Heart left ventricle (tissue), 16 donors: Measurements from ENCODE around the gene ILDR1. TPM values are rescaled to one million over a fixed set of nuclear protein-coding genes. Genes with fewer than 3 reads are reported as not detected.
"Not testable (repeated sequence)": the region's sequence is repeated elsewhere in the genome, so short reads cannot be mapped to it uniquely, and the experiment has no call there.

Source experiments
- ATAC-seq, 4 donors: fragments of 200-7000 bp; cut with Tn5 transposase; one replicate each; pipeline ENCODE4 v1.9.1; 2020 to 2022; ENCODE audit warnings: moderate library complexity in 4 of 4, mild to moderate bottlenecking in 3 of 4, moderate number of reproducible peaks in 1 of 4
- DNase-seq, 5 donors: peaks; one replicate each; pipeline ENCODE4 v3.0.0-alpha.2; 2020
- H3K27ac ChIP-seq, 12 donors: fragments of 200-600 bp; sonication (generic) in 4 of 12; one replicate each; pipeline versions ENCODE4 v1.5.0 to v1.8.0; 2016 to 2022; ENCODE audit warnings: mild to moderate bottlenecking in 2 of 12
- H3K27me3 ChIP-seq, 9 donors: fragments of 200-600 bp; sonication (generic) in 2 of 9; one replicate each; pipeline versions ENCODE4 v1.5.1 to v1.8.0; 2016 to 2022; ENCODE audit warnings: mild to moderate bottlenecking in 3 of 9
- H3K36me3 ChIP-seq, 9 donors: fragments of 200-600 bp; sonication (generic) in 2 of 9; one replicate each; pipeline versions ENCODE4 v1.5.0 to v1.8.0; 2018 to 2022; ENCODE audit warnings: mild to moderate bottlenecking in 2 of 9
- H3K4me1 ChIP-seq, 12 donors: fragments of 200-600 bp; sonication (generic) in 4 of 12; one replicate each; pipeline versions ENCODE4 v1.5.0 to v1.8.0; 2016 to 2022; ENCODE audit warnings: mild to moderate bottlenecking in 3 of 12
- H3K4me3 ChIP-seq, 12 donors: fragments of 200-600 bp; sonication (generic) in 4 of 12; one replicate each; pipeline versions ENCODE4 v1.5.0 to v1.8.0; 2017 to 2022; ENCODE audit warnings: mild to moderate bottlenecking in 9 of 12, moderate library complexity in 4 of 12
- H3K9me3 ChIP-seq, 12 donors: fragments of 200-600 bp; sonication (generic) in 4 of 12; one replicate each; pipeline versions ENCODE4 v1.5.0 to v1.8.0; 2016 to 2022; ENCODE audit warnings: mild to moderate bottlenecking in 1 of 12
- CTCF ChIP-seq, 12 donors: fragments of 200-600 bp; sonication (generic) in 4 of 12; IDR thresholded peaks; one replicate each; pipeline versions ENCODE4 v1.5.0 to v1.8.0; 2018 to 2022; ENCODE audit warnings: antibody characterized with exemption in 12 of 12, mild to moderate bottlenecking in 5 of 12
- POLR2A ChIP-seq, 2 donors: fragments of 450-650 bp; IDR thresholded peaks; one replicate each; pipeline ENCODE4 v1.6.1; 2017; ENCODE audit warnings: antibody characterized with exemption in 2 of 2, mild to moderate bottlenecking in 2 of 2, moderate library complexity in 2 of 2
- WGBS, 4 donors: extraction: QIAGEN DNeasy Blood & Tissue Kit in 2 of 4; methylation state at CpG; one replicate each; pipeline versions ENCODE4 v1.1.5 to v1.1.7; 2013 to 2018; 5-methylcytosine and 5-hydroxymethylcytosine counted together
- intact Hi-C, 10 donors: fragments of 100-400 bp; cut with DNase I; formaldehyde crosslinking; loops; one replicate each; pipeline versions ENCODE4 v1.11.1 to v1.14.2; 2022
- polyA plus RNA-seq, 2 donors: library from polyadenylated mRNA; stranded (reverse); fragments of 200-250 nt; gene quantifications; one replicate each; pipeline ENCODE4 v1.2.3, GENCODE V29; 2013
- total RNA-seq, 9 donors: library from RNA; depleted of rRNA in 2 of 9; stranded (reverse); fragments of >200 nt in 2 of 9; fragmentation: NEBNext Ultra II Directional in 3 of 9; extraction: Animal tissue kit (Norgen Biotek cat#: 25700) in 3 of 9; gene quantifications; one replicate each; pipeline versions ENCODE4 v1.1.0 to v1.2.4, GENCODE V29; 2016 to 2023
- donor health status: ischemic (EF 13 %, LVEDD 7.1; RV severe dilation, severe dysfunction).
- donor health status: healthy with polysubstance abuse.
- donor health status: DM: no; HTN: yes; CAD: no.
- donor health status: DM: no; HTN: no; CAD: no.
- donor health status: ischemic (EF 25% LVEDD 6.9; RV normal size, moderate dysfunction).
- donor health status: ischemic (EF 25% LVEDD 5.7; RV mildly dilated, moderate dysfunction).
- donor health status: healthy.
- donor health status: DM: yes; HTN: yes; CAD: no.
- donor health status: ischemic (EF 35%, LVEDD 5.7; RV mildly dilated, moderate dysfunction).
- donor health status: nonischemic (EF 11% LVEDD 7.7; RV severe dilation, severe dysfunction).
- donor health status: DM: yes; HTN: yes; CAD: no.
- donor health status: PGD.
- donor health status: ischemic (EF 29% LVEDD 5.4; RV normal size, mild dysfunction).
- donor health status: nonischemic (EF 23%, LVEDD 6.1; RV moderate dilation, normal function).

The ILDR1 gene
- total and polyA plus RNA-seq, 11 donors = 0.18 to 0.24 (median 0.20) TPM; not detected in 8

- Histone ChIP-seq H3K27ac (no peak overlapping the region), H3K36me3 (peaks cover 0 to 25% (median 0%) of the 10 kb centered on the region in 9 donors), H3K9me3 (no peaks in the 10 kb centered on the region), H3K4me3 (no peak overlapping the region), H3K27me3 (no peaks in the 10 kb centered on the region), H3K4me1 (no peaks in the 10 kb centered on the region)
- no peak for TF ChIP-seq POLR2A (IDR thresholded peaks at IDR 0.05)
- TF ChIP-seq CTCF (IDR thresholded peaks at IDR 0.05) = no peak
- no peak for ATAC-seq
- no peak for DNase-seq
- intact Hi-C loops = no loop called here
These were observed 78.6 kb downstream of the ILDR1 start for GRCh38 chr3:121943431-121943830.

- no peak for ATAC-seq
- TF ChIP-seq POLR2A (IDR thresholded peaks at IDR 0.05) (no peak), CTCF (IDR thresholded peaks at IDR 0.05) (no peak)
- Histone ChIP-seq H3K27ac (no peak overlapping the region), H3K36me3 (peaks cover 0 to 25% (median 0%) of the 10 kb centered on the region in 9 donors), H3K27me3 (no peaks in the 10 kb centered on the region), H3K9me3 (no peaks in the 10 kb centered on the region), H3K4me1 (no peaks in the 10 kb centered on the region), H3K4me3 (no peak overlapping the region)
- 77 to 84% (median 82%) methylated on average over 4 of the region's 4 CpGs for whole genome bisulfite sequencing, 4 donors
- DNase-seq = no peak
- intact Hi-C loops = no loop called here
These were observed 79.8 kb downstream of the ILDR1 start for GRCh38 chr3:121942116-121942786.

GRCh38 chr3:121941592-121941991 is 80.5 kb downstream of the ILDR1 start:
- intact Hi-C loops = no loop called here
- H3K4me1 ChIP-seq = no peaks in the 10 kb centered on the region

GRCh38 chr3:121938141-121938855 is 83.7 kb downstream of the ILDR1 start:
- intact Hi-C loops, H3K4me1 ChIP-seq: not testable (repeated sequence)
- WGBS, 4 donors = 91 to 92% (median 92%) methylated on average over 29 of the region's 29 CpGs

More at GRCh38 chr3:121941592-121941991, 80.5 kb downstream of the ILDR1 start:
- DNase-seq = no peak
- Histone ChIP-seq H3K9me3 (no peaks in the 10 kb centered on the region), H3K27ac (no peak overlapping the region), H3K27me3 (no peaks in the 10 kb centered on the region), H3K36me3 (peaks cover 0 to 25% (median 0%) of the 10 kb centered on the region in 9 donors), H3K4me3 (no peak overlapping the region)
- no peak for ATAC-seq
- TF ChIP-seq POLR2A (IDR thresholded peaks at IDR 0.05) = no peak
- no peak for TF ChIP-seq CTCF (IDR thresholded peaks at IDR 0.05)
- WGBS, 4 donors = 93 to 97% (median 94%) methylated on average over 1 of the region's 1 CpG

More at GRCh38 chr3:121938141-121938855, 83.7 kb downstream of the ILDR1 start:
- not testable (repeated sequence) for DNase-seq, H3K9me3 ChIP-seq, H3K27ac ChIP-seq, ATAC-seq, H3K4me3 ChIP-seq, H3K27me3 ChIP-seq
- peaks cover 0 to 21% (median 0%) of the 10 kb centered on the region in 9 donors for H3K36me3 ChIP-seq

Other genes starting within 250 kb of the ILDR1 start
- gene IQCB1, start 187.2 kb downstream of the ILDR1 start, total RNA-seq = 10 to 100 TPM in 1 of 9 donors, 1 to 10 TPM in 8; 5.3 to 10.3 (median 6.6) TPM
- gene IQCB1, start 187.2 kb downstream of the ILDR1 start, polyA plus RNA-seq = 1 to 10 TPM; 5.1 to 6.3 TPM
- 1 to 10 TPM in 8 of 9 donors, under 1 TPM in 1; 0.95 to 6.3 (median 3.7) TPM for gene EAF2, start 187.0 kb downstream of the ILDR1 start, total RNA-seq
- gene EAF2, start 187.0 kb downstream of the ILDR1 start, polyA plus RNA-seq = 1 to 10 TPM; 3.2 to 7.4 TPM
- gene SLC15A2, start 127.8 kb downstream of the ILDR1 start, total RNA-seq = 1 to 10 TPM; 1.4 to 7.6 (median 3.7) TPM
- gene SLC15A2, start 127.8 kb downstream of the ILDR1 start, polyA plus RNA-seq = 1 to 10 TPM in 1 of 2 donors, under 1 TPM in 1; 0.22 to 1.0 TPM
- gene CD86, start 33.1 kb upstream of the ILDR1 start, total RNA-seq = 10 to 100 TPM in 2 of 9 donors, 1 to 10 TPM in 4, under 1 TPM in 3; 0.56 to 30.0 (median 1.8) TPM
- gene CD86, start 33.1 kb upstream of the ILDR1 start, polyA plus RNA-seq = under 1 TPM; 0.38 to 0.86 TPM
- under 1 TPM in 1 of 9 donors, not detected in 8; 0.02 TPM for gene CASR, start 161.4 kb upstream of the ILDR1 start, total RNA-seq
- not detected for gene CASR, start 161.4 kb upstream of the ILDR1 start, polyA plus RNA-seq